DOHH2 (cell line): Measurements from ENCODE around the gene DNAJB6.

Experiments used
- CTCF ChIP-seq: fragments of 200-600 bp; sonication (generic); IDR thresholded peaks from one replicate; pipeline ENCODE4 v1.5.1; 2014; ENCODE audit warnings: antibody characterized with exemption, mild to moderate bottlenecking, low read depth, low read length; ENCODE audit not compliant: poor library complexity, severe bottlenecking
- EZH2phosphoT487 ChIP-seq: fragments of 200-600 bp; sonication (generic); IDR thresholded peaks from 2 replicates; pipeline ENCODE4 v1.6.1; 2017; ENCODE audit warnings: borderline replicate concordance, mild to moderate bottlenecking, antibody characterized with exemption, low read length, moderate library complexity, mixed read lengths

GRCh38 chr7:157416011-157416410 lies 79.2 kb downstream of the DNAJB6 start:
- TF ChIP-seq CTCF: no peak
- TF ChIP-seq EZH2phosphoT487: no peak
